GF-D8 (cell line): Measurements from ENCODE around the gene IL1R1.
"Not testable (repeated sequence)": the region's sequence is repeated elsewhere in the genome, so short reads cannot be mapped to it uniquely, and the experiment has no call there.

Source experiments
- DNase-seq: peaks from one replicate; lab custom pipeline; 2025; lab: John Stamatoyannopoulos, UW

IL1R1 gene

GRCh38 chr2:102141970-102142828, at the start of gene IL1R1:
IL1R1 (plus strand) TSS chr2:102142746; CDS start chr2:102157725, 14,979 bp downstream.
- no peak for DNase-seq

GRCh38 chr2:102093662-102094061, 48.9 kb upstream of the IL1R1 start:
- DNase-seq, result no peak

DNA sequence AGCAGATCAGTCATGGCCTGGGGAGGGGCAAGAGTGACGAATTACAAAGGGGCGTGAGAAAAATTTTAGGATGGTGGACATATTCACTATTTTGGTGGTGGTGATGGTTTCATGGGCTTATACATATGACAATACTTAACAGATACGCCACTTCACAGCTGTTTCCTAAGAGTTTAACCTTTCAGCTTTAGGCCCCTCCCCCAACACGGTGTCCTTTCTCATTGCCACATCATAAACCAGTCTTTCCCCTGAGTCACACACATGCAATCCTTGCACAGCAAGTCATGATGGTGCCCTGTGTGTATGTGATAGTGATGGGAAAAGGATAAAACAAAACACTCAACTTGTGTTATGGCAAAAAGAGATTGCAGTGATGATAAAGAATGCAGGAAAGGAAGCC, 47.6 kb upstream of the IL1R1 start:
- no peak for DNase-seq

- no peak for DNase-seq
Observed at GRCh38 chr2:102096103-102096502, 46.4 kb upstream of the IL1R1 start.

DNA sequence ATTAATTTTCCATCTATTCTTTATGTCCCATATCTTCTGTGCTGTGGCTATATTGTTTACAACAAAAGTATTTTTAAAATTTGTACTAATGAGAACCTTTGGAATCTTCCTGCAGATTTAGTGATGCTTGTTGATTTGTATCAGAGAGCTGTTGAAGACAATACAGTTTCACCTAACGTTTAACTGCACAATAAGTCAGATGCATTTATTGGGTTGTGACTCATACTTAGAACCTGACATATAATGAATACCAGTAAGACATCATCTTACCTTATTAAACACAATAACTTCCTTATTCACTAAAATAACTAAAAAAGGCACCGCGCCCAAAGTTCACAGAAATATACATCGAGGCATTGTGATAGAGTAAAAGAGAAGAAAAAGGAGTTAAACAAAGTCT, 43.8 kb upstream of the IL1R1 start:
- no peak for DNase-seq

GRCh38 chr2:102099536-102100298, 42.8 kb upstream of the IL1R1 start:
- DNase-seq, result no peak

DNA sequence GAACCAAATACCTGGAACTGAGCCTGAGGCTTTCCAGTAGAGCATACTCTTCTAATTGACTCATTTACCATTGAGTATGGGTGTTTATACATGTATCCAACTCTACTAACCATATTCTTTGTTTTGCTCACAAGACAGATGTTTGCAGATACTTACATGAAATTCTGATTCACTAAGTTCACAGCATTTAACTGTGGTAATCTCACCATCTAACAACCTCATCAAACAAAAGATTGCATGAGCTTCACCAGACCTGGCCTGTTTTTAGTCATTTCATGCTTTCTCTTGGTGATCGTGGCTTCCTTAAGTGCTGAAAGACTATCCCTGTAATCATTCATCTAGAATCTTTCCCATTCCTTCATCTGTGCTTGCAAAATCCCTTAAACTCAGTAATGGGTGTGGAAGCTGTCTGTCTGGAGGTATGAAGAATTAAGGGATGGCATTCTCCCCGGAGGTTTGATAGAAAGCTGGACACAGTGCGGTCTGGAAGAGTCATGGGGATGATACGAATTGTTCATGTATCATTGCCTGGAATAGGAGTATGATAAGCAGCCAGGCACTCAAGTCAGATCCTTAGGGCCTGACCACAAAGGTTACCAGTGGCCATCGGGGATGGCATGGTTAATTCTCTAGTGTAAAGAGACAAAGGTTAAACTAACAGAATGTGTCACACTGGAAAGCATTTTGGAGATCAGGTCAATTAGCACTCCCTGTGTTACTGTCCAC, 42.0 kb upstream of the IL1R1 start:
- DNase-seq, result no peak

DNA sequence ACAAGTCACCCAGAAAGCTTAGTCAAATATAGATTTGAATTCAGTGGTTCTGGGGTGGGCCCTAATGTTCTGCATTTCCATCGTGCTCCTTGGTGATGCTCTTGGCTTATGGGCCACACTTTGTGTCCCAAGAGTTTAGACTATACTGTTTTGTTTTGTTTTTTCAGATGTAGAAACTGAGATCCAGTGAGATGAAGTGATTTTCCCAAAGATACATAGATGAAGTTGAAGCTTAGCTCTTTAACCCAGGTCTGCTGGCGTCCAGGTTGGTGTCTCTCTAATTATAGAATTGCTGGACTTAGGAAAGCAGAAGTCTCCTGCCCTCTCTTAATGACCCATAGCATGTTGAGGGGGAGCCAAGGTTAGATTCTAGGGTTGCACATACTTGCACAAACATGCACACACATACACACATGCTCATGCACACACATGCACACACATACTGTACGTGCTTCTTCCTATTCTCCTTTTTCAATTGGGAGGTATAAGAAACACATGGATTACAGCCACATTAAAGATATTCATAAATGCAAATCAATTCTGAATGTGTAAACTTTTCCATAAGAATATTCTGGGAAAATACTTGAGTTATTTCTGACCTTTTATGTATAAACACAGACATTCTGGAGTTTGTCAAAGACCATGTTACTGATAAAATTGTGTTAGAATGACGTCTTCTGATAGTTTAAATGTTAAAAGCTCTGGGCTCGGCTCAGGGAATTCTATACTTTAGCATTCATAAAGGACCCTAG, 41.3 kb upstream of the IL1R1 start:
- no peak for DNase-seq

- no peak for DNase-seq
Observed at GRCh38 chr2:102101849-102102635, 40.5 kb upstream of the IL1R1 start.

DNA sequence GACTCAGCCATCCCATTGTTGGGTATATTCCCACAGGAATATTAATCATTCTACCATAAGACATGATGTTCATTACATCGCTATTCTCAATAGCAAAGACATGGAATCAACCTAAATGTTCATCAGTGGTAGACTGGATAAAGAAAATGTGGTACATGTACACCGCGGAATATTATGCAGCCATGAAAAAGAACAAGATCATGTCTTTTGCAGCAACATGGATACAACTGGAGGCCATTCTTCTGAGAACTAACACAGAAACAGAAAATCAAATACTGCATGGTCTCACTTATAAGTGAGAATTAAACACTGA, 40.0 kb upstream of the IL1R1 start:
- not testable (repeated sequence) for DNase-seq

GRCh38 chr2:102103284-102103683, 39.3 kb upstream of the IL1R1 start:
- DNase-seq, result no peak

- peak; percentile 13 for DNase-seq
Observed at GRCh38 chr2:102103992-102104871, 38.3 kb upstream of the IL1R1 start.

DNA sequence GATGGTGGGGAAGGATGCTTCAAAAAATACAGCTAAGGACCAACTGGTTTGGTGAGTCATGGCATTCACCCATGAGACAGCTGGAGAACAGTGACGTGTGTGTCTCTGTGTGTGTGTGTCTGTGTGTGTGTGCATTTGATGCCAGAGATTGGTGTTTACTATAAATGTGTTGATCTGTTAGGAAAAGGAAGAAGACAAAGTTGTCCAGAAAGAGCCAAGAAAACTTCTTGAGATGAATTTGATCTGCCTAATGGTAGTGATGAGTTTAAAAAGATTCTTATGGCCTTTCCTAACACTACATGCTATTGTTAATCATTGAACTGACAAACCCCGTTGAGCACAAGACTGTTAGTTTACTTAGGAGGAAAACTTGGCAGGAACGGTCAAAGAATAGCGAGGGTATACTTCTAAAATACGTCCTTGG, 36.4 kb upstream of the IL1R1 start:
- no peak for DNase-seq

GRCh38 chr2:102106813-102107740, 35.5 kb upstream of the IL1R1 start:
- not testable (repeated sequence) for DNase-seq

- DNase-seq, result no peak
Observed at GRCh38 chr2:102107741-102108070, 34.8 kb upstream of the IL1R1 start.

GRCh38 chr2:102109016-102109415, 33.5 kb upstream of the IL1R1 start:
- no peak for DNase-seq

DNA sequence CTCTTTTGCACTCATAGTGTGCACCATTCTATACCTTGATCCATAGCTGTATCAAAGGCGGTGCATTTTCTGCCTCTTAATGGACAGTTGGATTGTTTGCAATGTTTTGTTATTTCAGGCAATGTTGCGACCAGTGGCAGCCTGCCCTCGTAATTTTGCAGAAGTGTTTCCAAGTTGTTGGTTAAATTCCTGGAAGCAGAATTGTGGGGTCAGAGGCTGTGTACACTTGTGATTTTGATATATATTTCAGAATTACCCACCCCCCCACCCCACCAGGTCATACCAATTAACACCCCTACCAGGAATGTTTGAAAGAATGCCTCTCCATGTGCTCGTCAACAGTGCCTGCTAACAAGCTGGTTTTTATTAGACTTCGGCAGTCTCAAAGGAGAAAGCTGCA, 32.4 kb upstream of the IL1R1 start:
- no peak for DNase-seq

DNA sequence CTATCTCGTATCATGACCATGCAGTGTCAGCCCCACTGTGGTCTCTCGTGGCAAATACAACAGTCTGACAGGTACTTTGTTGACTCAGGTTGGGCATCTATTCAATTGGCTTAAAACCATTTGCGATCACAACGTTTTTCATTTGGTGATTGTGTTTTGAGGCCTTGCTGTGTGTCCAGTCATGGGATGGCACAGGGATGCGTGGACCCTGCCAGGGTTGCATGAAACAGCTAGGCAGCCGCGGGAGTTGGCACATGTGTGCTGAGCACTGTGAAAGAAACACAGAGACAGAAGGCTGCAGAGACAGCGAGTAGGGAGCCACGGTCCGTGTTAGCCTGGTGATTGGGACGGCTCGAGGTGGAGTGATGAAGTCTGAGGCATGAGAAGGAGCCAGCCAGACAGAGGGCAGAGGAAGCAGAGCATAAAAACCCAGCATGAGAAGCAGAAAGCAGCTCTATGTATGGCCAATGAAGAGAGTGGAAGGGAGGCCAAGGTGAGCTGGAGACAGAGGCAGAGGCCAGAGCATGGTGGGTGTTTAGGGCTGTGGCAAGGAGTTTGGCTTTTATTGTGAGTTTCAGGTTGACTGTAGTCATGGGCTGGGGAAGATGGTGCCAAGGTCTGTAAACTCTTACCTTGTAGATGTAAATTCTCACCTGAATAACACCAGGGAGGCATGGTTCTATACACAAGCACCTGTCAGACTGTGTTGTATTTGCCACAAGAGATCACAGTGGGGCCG, 31.8 kb upstream of the IL1R1 start:
- DNase-seq, result no peak
